ENCODE results near the gene CAMTA1.

CAMTA1 gene

DNA sequence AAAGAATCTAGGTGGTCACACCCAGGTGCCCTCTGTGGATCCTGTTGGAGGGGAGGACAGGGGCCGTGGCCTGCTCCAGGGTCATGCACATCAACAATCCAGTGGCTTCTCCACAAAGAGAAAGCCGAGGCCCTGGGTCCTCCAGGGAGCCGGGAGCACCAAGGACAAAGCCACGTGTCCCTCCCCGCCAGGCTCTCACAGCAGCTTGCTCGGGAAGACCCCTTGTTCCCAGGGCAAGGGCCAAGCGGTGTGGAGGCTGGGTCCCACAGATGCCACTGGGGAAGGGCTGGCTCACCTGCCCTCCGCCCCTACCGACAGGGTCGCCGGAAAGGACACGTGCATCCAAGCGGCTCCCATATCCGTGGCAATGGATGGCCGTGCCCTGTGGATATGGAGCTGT lies 793.0 kb downstream of the CAMTA1 start:
- DNase-seq, result no peak

DNA sequence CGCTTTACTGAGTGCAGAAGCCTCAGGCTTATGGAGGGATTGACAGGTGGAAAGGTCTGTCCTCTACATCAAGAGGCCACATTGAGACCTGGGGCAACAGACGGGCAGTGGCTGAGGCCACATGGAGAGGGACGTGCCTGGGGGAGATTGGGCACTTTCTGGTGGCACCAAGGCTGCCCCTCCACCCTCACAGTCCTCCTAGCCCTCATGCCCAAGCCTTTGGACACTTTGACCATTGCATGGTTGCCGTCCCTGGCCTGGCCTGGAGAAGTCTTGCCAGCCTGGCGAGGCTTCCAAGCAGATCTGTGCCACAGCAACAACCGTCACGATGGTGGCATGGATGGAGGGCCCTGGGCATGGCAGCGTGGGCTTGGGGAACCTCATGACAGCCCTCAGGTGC lies 793.8 kb downstream of the CAMTA1 start:
- no peak for DNase-seq

DNA sequence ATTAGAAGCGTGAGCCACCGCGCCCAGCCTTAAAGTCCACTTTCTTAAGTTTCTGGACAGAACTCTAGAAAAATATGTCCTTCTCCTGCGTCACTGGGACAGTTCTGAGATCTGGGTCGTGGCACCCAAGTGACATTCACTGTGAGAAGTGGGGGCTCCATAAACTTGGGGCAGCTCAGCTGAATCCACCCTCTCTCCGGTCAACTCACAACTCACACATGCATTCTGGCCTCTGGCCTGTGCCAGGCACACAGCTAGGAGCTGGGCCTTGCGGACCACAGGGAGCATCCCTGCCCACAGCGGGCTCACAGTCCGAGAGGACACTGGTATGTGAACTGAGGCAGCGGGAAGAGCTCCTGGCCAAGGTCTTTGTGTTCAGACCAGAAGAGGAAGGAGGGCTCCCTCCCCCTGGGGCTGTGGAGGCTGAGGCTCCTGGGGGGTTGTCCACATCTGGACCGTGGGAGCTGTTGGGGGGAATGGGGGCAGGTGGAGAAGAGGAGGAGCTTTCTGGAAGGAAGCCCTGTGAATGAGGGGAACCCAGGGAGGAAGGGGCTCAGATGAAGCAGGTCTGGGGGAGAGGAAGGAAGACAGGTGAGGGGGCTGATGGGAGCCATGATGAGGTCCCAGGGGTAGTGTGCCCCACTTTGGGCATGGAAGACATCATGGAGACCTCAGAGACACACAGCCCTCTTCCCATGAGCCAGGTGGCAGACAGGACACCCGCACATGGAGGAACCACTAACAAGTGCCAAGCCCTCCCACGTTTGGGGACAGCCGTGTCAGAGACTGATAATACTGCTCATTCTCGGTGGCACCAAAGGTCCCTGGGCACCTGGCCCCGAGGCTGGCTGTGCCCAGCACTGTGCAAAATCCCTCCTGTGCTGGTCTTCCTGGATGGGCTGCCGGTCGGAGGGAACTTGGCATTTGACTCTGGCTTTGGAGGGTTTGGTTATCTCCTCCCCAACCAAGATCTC lies 794.9 kb downstream of the CAMTA1 start:
- DNase-seq, result peak; percentile 11

DNA sequence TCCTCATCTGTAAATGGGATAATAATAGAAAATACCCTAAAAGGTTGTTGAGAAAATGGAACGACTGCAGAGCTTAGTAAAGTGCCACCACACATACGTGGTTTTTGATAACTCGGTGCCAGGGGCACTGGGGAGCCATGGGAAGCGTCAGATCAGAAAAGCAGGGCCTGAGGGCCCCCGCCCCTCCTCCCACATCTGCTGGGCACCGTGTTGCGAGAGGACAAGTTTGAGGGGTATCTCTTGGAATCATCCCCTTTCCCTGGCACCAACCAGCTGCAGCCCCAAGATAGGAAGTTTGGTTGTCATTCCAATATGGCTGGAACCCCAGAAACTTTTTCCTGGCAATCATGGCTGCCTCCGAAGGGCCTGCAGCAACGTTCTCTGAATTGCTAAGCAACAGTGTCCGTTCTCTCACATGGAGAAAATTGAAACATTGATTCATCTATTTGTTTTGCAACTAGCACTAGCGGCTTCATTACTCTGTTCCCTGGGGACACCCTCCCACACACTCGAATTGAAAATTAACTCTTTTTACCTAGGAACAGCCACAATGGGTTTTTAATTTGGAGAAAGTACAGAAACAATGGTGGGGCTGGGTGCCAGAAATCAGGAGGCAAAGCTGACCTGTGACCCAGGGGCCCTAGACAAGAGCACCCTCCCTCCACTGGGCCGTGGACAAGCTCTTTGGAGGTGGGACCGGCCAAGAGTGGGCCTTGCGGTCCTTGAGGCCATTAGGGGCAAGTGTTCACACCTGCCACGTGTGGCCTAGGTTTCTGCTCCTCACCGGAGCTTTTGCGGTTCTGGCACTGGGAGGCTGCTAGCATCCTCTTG lies 795.9 kb downstream of the CAMTA1 start:
- DNase-seq, result peak; percentile 11

DNA sequence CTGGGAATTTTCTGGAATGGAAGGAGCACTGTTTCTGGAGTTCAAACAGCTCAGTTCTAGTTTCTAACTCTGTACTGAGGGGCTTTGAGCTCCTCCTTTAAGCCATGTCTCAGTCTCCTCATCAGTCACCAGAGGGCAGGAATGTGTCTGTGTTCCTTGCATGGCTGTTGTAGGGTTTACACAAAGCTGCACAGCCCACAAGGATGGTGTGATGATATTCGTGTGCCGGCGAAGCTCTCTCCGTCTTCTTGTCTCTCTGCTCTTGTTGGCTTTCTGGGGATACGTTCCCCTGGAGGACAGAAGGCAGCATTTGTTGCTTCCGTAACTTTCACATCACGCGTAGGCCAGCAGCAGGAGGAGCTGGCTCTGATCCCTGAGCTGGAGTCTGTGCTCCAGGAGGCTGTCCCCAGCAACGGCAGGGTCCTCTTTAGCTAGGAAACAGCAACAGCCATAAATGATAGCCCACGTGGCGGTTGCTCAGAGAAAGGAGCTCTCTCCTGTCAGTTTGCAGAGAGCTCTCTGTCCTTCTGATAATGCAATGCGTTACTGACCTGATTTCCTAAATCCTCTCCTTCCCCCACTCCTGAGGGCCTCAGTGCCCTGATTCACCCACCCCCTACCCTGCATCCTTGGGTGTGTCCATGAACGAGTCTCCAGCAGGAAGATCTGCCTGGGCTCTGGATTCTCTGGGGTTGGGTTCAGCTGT lies 796.7 kb downstream of the CAMTA1 start:
- peak; percentile 2 for DNase-seq

DNA sequence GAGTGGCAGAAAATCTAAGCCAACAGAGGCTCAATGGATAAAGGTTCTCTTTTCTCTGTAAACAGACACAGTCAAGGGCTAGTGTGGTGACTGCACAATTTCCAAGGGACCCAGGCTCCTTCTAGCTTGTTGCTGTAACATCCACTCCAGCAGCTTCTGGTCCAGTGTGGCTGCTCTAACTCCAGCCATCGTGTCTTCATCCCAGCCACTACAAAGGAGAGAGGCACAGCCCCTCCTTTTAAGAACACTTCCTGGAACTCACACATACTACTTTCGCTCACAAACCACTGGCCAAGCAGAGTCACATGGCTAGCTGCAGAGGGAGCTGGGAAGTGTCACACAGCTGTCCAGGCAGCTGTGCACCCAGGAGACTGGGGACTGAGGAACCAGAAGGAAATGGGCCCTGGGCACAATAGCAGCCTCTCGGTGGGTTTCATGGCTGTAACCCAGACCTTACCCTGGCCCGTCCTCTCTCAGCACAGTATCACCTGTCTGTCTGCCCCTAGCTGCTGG lies 797.3 kb downstream of the CAMTA1 start:
- DNase-seq, result peak; percentile 12

DNA sequence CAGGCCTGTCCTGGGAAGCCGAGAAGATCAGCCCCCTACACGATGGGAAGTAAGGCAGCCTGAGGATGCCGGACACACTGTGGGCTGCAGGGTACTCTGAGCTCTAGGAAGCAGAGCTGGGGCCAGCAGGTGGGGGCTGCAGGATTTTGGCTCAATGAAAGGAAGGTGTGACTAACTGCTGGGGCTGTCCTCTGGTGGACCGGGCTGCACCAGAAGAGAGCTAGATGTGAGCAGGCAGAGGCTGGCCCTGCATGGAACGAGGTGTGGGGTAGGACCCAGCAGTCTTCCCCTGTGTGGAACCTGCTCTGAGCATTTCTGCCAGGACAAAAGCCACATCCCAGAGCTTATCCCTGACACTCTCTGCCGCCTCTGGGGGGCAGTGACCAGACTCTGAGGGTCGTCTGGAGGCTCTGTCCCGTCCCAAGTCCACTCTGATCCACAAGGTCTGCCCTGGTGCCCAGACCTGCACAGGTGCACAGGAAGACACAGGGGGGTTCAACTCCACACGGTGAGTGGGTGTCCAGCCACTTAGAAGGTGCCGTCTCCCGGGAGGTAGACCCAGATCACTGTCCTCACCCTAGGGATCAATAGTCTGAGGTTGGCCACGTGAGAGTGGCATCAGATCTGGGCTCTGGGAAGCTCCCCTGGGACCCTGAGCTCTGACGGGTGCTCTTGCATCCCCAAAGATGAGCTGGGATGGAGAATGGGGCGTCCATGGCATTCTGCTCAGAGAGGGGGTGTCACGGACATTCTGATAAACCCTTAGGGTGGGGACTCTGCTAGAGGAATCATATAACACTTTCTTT lies 798.2 kb downstream of the CAMTA1 start:
- DNase-seq, result peak; percentile 15

DNA sequence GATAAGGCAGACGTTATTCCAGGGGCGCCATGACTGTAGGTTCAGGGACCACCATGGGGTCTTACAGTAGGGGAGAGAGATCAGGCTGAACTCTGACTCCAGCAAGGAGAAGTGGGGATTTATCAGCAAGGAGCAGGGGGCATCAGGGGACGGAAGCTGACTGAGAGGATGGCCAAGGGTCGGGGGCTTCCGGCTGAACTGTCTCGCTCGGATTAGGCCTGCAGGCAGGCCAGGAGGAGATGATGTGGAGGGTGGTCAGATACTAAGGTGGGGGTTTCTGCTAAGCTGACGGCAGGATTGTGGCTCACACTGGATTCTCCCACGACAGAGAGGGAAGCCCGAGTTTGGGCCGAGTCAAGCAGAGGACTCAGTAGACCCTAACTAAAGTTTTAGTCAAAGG lies 798.9 kb downstream of the CAMTA1 start:
- peak; percentile 11 for DNase-seq

DNA sequence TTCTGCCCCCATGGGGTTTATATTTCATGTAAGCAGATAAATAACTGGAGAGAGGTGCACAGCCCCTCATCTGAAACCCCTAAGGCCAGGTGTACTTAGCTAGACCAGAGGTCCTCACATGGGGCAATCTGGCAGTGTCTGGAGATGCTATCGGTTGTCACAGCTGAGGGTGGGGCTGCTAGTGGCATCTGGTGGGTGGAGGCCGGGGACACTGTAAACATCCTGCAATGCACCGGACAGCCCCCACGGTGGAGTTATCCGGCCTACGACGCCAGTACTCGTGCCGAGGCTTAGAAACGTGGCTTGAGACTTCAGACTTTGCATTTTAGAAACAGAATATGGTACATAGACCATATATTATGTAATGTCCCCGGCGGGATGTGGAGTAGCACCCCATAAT lies 799.4 kb downstream of the CAMTA1 start:
- DNase-seq, result peak; percentile 14

DNA sequence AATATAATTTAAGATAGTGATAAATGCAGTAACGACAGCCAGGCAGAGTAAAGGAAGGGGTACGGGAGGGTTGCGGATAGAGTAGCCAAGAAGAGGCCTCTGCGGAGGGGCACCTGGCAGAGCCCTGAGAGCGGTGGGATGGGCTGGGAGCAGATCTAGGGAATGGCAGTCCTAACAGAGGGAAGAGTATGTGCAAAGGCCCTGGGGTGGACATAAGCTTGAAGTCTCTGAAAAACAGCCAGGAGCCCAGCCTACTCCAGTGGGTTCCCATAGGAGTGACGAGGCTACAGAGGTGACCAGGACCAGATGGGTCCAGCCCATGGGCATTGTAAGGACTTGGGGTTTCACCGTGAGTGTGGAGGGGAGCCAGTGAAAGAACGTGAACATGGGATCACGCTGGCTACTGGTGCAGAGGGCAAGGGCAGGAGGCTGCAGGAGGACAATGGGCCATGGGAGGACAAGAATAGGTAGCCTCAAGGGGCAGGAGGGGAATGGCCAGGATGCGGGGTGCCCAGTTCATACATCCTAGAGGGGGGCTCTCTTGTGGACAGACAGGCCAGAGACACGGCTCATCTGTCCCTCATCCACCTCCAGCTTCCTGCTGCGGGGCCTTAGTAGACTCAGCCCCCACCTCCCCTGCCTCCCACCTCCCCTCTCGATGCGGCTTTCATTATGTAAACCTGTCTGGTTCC lies 800.1 kb downstream of the CAMTA1 start:
- DNase-seq, result peak; percentile 16

DNA sequence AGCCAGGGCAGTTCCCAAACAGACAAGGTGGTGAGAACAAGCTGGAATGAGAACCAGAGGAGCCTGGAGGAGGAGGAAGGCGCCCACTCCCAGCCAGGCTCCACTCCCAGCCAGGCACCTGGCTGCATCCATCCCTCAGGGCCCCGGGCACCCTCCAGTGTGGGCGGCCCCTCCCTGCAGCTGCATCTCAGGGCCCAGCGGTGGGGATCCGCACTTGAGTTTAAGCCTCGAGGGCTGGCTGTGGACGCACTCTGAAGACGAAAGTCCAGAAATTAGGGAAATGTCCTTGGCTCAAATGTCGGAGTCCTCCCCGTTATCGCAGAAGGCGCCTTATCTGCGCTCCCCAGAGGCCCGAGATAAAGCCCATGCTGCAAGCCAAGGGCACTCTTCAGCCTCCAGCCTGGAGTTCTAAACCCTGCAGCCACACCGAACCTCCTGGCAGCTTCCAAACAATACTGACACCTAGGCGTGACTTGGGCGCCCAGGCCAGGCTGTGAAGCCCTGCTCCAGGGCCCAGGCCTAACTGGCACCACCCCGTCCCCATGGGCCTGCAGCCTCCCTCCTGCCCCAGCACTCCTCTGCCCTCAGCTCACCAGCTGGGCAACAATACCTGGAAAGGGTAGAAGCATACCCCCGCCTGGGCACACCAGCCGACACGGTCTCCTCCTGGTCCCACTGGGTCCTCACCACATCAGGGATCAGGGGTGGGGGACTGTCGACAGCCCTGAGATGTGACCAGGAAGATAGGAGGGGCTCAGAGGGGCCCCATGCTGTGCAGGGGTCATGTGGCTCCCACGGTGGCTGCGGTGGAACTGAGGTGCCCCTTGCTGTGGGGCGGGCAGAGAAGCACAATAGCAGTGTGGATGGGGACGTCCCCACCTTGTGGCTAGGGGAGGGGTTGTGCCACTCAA lies 801.0 kb downstream of the CAMTA1 start:
- DNase-seq, result peak; percentile 27

DNA sequence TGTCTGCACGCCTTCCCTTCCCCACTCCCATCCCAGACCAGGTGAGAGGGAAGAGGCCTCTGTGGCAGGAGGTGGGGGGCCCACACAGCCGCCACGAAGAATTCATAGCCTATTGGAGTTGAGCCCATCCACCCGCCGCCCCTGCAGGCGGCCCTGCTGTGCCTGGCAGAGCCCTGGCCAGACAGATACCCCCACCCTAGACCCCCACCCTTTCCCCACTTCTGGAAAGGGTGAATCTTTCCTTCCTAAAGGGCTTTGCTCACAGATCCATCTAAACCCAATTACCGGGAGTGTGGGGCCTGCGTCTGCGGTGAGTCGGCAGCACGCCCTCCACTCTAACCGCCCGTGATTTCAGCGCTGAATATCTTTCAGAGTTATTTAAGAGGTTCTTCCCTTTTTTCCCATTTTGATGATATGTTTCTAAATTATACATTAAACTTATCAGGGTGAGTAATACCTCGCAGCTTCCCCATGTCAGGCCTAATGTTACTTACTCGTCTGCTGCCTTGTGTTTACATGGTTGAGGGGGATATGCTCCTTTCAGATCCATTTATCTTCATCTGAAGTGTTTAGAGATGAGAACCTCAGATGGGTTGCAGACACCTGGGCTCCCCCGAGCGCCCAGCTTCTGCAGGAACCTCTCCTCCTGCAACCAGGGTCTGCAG lies 802.0 kb downstream of the CAMTA1 start:
- peak; percentile 19 for DNase-seq

DNA sequence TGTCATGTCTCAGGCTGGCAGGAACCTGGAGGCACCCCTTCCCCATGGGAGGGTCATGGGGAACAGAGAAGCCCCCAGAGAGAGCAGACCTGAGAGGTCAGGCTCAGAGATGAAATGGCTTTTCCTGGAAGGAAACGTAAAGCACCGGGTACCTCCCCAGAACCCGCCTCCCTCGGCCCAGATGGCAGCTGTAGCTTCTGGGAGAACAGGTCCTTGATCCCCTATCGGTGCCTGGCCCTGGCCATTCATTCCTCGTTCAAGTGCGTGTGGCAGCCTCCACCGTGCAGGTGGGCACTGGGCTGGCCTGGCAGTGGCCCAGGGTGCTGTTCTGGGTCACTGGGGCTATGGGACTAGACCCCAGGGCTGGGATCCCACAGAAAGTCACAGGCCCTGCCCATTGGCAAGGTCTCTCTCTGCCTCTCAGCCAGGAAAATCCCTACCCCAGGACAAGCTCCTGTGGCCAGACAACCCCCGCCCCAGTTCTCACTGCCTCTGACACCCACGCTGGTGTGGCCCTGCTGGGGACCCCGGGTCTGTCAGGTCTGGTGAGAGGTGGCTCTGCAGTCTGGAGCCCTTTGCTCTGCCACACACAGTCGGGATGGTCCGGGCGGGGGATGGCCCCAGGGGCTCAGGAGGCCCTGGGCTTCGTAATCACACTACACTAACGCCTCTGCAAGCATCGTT lies 802.7 kb downstream of the CAMTA1 start:
- peak; percentile 22 for DNase-seq

DNA sequence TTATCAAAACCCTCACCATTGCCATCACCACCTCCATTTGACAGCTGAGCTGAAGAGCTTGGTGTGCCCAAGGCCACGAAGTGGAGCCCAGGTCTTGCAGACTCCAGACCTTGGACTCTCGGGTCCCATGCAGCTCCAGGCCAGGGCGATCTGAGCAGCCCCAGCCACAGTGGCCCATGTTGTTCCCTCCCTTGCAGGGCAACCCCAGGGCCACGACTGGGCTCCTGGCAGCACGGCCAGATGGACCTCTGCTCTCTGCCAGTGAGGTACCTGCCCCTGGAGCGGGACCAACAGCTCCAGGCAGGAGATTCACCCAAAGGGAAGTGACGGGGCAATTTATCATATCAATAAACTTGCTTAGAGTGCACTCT lies 803.2 kb downstream of the CAMTA1 start:
- peak; percentile 4 for DNase-seq

DNA sequence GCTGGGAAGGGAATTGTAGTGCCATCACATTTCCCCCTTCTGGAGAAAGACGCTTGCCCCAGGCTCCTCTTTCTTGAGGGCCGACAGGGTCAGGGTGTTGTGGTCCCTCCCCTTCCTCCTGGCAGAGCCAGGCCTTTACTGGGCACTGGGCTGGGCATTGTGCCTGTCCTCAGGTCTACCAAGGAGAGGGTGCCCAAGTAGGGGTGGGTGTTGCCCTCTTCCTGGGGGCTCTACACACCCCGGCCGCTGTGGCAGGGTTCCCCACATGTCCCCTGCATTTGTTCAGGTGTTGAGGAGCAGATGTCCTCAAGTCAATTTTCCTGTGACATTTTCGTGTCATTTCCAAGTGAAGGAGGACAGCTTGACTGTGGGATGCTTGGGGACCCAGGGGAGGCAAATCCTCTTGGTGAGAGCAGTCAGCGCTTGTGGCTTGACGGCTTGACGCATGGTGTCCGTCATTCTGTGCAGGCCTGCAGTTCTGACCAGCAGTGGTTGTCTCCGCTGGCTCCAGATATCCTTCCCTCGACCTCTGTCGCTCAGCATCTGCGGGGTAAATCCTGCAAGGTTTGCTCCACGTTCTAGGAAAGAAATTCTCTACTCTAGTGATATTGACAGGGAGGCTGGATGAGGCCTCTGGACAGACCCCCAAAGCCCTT lies 804.0 kb downstream of the CAMTA1 start:
- peak; percentile 9 for DNase-seq

DNA sequence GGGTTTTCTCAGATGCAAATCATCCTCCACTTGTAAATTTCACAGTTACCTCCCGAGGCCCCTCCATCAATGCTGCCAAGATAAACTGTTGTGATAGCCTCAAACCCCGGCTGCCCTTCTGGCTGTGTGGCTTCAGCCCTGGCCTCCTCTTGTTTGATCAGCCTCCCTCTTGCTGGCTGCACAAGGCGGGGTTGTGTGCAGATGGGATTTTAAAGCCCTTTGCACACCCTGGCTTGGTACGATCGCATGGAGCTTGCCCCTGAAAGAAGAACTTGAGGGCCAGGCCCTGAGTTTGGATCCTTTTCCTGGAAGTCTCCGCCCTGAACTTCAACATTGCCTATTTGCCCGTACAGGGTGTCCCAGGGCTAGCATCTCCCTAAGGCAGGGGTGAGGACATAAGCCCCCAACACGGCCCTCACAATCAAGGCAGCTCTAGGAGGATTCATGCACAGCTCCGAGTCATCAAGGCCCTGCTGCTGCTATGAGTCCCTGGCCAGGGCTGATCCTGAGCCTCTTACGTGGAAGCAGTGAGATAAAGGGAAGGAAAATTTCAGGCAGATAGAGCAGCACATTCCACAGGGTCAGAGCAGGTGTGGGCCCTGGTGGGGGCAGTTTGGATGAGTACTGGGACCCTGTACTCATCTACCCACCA lies 804.6 kb downstream of the CAMTA1 start:
- peak; percentile 16 for DNase-seq

DNA sequence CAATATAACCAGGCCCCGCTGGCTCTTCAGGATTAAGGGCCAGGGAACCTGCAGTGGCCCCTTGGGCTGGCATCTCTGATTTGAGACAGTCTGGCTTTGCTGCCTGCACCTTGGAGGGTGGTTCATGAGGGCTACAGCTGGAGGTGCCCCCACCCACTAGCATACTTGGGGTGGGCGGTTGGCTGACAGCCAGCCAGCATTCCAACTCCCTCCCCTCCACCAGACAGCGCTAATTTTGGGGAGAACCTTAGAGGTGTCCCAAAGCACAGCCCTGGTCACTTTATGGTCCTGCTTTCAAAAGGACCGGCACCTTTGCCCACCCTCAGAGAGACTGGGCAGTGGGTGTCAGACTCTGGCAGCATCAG lies 805.2 kb downstream of the CAMTA1 start:
- peak; percentile 23 for DNase-seq

DNA sequence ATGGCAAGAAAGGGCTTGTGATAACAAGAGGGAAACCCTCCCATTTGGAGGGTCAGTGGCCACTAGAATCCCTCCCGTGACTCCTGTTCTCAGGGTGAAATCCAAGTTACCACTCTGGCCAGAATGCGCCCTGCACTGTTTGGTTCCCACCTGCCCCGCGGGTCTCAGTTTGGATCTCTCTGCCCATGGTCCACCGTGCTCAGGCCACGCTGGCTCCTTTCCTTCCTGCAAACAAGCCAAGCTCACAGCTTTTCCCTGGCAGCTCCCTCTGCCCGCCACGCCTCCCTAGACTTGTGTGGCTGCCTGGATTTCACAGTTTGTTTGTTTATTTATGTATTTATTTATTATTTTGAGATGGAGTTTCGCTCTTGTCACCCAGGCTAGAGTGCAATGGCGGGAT lies 806.3 kb downstream of the CAMTA1 start:
- peak; percentile 12 for DNase-seq
